Caco-2 (cell line): ENCODE data around the gene USP10. TPM values are rescaled to one million over a fixed set of nuclear protein-coding genes. Genes with fewer than 3 reads are reported as not detected.

Experiments
- BruUV-seq: library from RNA; stranded (reverse); fragments of 400-500 nt; replicated peaks from 2 replicates; lab custom pipeline; 2021; lab: Mats Ljungman, UMichigan
- CTCF ChIA-PET: fragments of 300-600 bp; sonication (Branson Sonifier 250); formaldehyde crosslinking; loops from one replicate; lab custom pipeline; 2022; ENCODE audit warnings: antibody characterized with exemption; lab: Charles Lee
- POLR2A ChIA-PET: fragments of 300-600 bp; sonication (Branson Sonifier 250); formaldehyde crosslinking; loops from one replicate; lab custom pipeline; 2022; ENCODE audit warnings: antibody characterized with exemption; lab: Charles Lee
- DNase-seq, 2 experiments: peaks; one replicate each; pipeline versions ENCODE4 v3.0.0 to v3.0.0-alpha.2; 2020 to 2022
- H3K27me3 ChIP-seq: replicated peaks from 2 replicates; pipeline ENCODE4 v1.6.0; 2011; ENCODE audit warnings: low read length; ENCODE audit not compliant: control insufficient read depth, insufficient read depth
- H3K36me3 ChIP-seq: 2 replicates; pipeline ENCODE4 v1.5.1; 2011; ENCODE audit warnings: low read length; ENCODE audit not compliant: control insufficient read depth, insufficient read depth
- H3K4me1 ChIP-seq: fragments of 250-450 bp; sonication (Bioruptor Pico); 2 replicates; pipeline ENCODE4 v1.5.1; 2020; ENCODE audit warnings: mild to moderate bottlenecking
- H3K4me3 ChIP-seq: 2 replicates; pipeline ENCODE4 v1.5.1; 2011; ENCODE audit warnings: low read depth, mild to moderate bottlenecking, control low read depth, low read length
- H3K9me3 ChIP-seq: fragments of 250-450 bp; sonication (Bioruptor Pico); 2 replicates; pipeline ENCODE4 v1.5.1; 2020; ENCODE audit warnings: mild to moderate bottlenecking, moderate library complexity
- H3K27ac Mint-ChIP-seq: one replicate; pipeline ENCODE4 v1.8.0; 2022; ENCODE audit warnings: mixed read lengths; ENCODE audit not compliant: unreplicated experiment
- H3K27me3 Mint-ChIP-seq: one replicate; pipeline ENCODE4 v1.8.0; 2022; ENCODE audit warnings: mixed read lengths; ENCODE audit not compliant: insufficient read depth, unreplicated experiment
- H3K36me3 Mint-ChIP-seq: one replicate; pipeline ENCODE4 v1.8.0; 2022; ENCODE audit warnings: mild to moderate bottlenecking, mixed read lengths; ENCODE audit not compliant: insufficient read depth, unreplicated experiment
- H3K4me1 Mint-ChIP-seq: one replicate; pipeline ENCODE4 v1.8.0; 2022; ENCODE audit warnings: low read depth, mixed read lengths; ENCODE audit not compliant: unreplicated experiment
- H3K4me3 Mint-ChIP-seq: one replicate; pipeline ENCODE4 v1.8.0; 2022; ENCODE audit warnings: mild to moderate bottlenecking, moderate library complexity, mixed read lengths; ENCODE audit not compliant: unreplicated experiment
- H3K9me3 Mint-ChIP-seq: one replicate; pipeline ENCODE4 v1.8.0; 2022; ENCODE audit warnings: mixed read lengths; ENCODE audit not compliant: unreplicated experiment
- CTCF ChIP-seq, 2 experiments: fragments of 200-600 bp in 1 of 2; IDR thresholded peaks; 1 replicate in 1 of 2; 2 replicates in 1 of 2; pipeline versions ENCODE4 v1.5.1 to v1.8.0; 2011 to 2022; ENCODE audit warnings: antibody characterized with exemption in 1 of 2, control low read depth in 1 of 2, inconsistent platforms in 1 of 2, low read depth in 1 of 2, low read length in 1 of 2, mild to moderate bottlenecking in 1 of 2, moderate library complexity in 1 of 2; ENCODE audit not compliant: insufficient read depth in 1 of 2, severe bottlenecking in 1 of 2, unreplicated experiment in 1 of 2
- intact Hi-C: fragments of 100-400 bp; cut with micrococcal nuclease; formaldehyde crosslinking; loops from one replicate; pipeline ENCODE4 v1.10.0; 2022; ENCODE audit not compliant: unreplicated experiment
- total RNA-seq: library from RNA; stranded (reverse); gene quantifications from 2 replicates; pipeline ENCODE4 v1.2.3, GENCODE V29; 2022

USP10 gene
- total RNA-seq, 1 experiment from 2014 or later, result 147 TPM

DNA sequence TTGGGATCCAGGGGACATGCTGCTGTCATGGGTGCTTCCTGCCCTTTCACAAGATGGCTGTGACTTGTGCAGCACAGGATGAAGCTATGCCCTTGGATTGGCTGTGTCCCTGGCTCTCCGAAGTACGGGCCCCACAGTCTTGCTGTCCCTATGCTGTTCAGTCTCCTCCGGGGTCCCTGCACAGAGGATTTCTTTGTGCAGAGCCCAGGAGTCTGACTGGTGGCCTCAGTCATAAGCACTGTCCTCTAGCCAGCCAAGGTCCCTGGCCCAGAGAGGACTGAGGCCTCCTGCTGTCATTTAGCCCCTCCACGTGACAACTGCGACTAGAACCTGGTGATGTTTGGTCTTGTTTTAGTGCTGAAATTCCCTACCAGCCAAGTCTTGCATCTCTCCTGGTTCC lies 77.6 kb downstream of the USP10 start:
- no peaks in the 10 kb centered on the region for H3K9me3 Mint-ChIP-seq
- DNase-seq, result no peak
- intact Hi-C loops, result no loop called here
- no peaks in the 10 kb centered on the region for H3K27me3 Mint-ChIP-seq
- Histone ChIP-seq H3K4me3 (no peak overlapping the region), H3K27me3 (no peaks in the 10 kb centered on the region), H3K9me3 (no peaks in the 10 kb centered on the region), H3K36me3 (no peaks in the 10 kb centered on the region), H3K4me1 (no peaks in the 10 kb centered on the region)
- ChIA-PET POLR2A (no interaction called here), CTCF (interaction anchor here (0.6 kb wide), 1 partner anchor 79 kb away, joined by 3 read pairs; no protein-coding TSS in a partner anchor)
- no peak overlapping the region for H3K4me3 Mint-ChIP-seq
- no peaks in the 10 kb centered on the region for H3K4me1 Mint-ChIP-seq
- no peak overlapping the region for H3K27ac Mint-ChIP-seq
- H3K36me3 Mint-ChIP-seq, result peaks cover 78% of the 10 kb centered on the region
- BruUV-seq, result no TSS peak
- TF ChIP-seq CTCF (IDR thresholded peaks at IDR 0.05; ENCODE audit: insufficient read depth in 1 of 2, low read depth in 1 of 2, low read length in 1 of 2, severe bottlenecking in 1 of 2, unreplicated experiment in 1 of 2), result no peak

DNA sequence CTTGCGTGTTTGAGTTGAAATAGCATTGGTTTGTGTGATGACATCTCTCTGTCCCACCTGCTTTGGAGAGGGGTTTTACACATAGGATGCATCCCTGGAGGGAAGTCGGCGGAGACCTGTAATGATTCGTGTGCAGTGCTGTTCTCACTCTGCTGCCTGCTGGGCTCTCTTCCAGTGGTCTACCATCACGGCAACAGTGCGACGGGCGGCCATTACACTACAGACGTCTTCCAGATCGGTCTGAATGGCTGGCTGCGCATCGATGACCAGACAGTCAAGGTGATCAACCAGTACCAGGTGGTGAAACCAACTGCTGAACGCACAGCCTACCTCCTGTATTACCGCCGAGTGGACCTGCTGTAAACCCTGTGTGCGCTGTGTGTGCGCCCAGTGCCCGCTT lies 78.9 kb downstream of the USP10 start:
- H3K4me1 Mint-ChIP-seq, result no peaks in the 10 kb centered on the region
- H3K27me3 Mint-ChIP-seq, result no peaks in the 10 kb centered on the region
- Histone ChIP-seq H3K4me1 (no peaks in the 10 kb centered on the region), H3K36me3 (no peaks in the 10 kb centered on the region), H3K27me3 (no peaks in the 10 kb centered on the region), H3K4me3 (no peak overlapping the region), H3K9me3 (no peaks in the 10 kb centered on the region)
- H3K27ac Mint-ChIP-seq, result no peak overlapping the region
- BruUV-seq, result no TSS peak
- CTCF ChIA-PET, result no interaction called here
- POLR2A ChIA-PET, result no interaction called here
- H3K4me3 Mint-ChIP-seq, result no peak overlapping the region
- no peaks in the 10 kb centered on the region for H3K9me3 Mint-ChIP-seq
- intact Hi-C loops, result no loop called here
- DNase-seq, result no peak
- H3K36me3 Mint-ChIP-seq, result peaks cover 87% of the 10 kb centered on the region
- no peak for TF ChIP-seq CTCF (IDR thresholded peaks at IDR 0.05; ENCODE audit: insufficient read depth in 1 of 2, low read depth in 1 of 2, low read length in 1 of 2, severe bottlenecking in 1 of 2, unreplicated experiment in 1 of 2)

- no TSS peak for BruUV-seq
- ChIA-PET CTCF (no interaction called here), POLR2A (no interaction called here)
- H3K9me3 ChIP-seq, result no peaks in the 10 kb centered on the region
- H3K4me3 ChIP-seq, result no peak overlapping the region
- H3K27me3 Mint-ChIP-seq, result no peaks in the 10 kb centered on the region
- H3K27me3 ChIP-seq, result no peaks in the 10 kb centered on the region
- no peak for DNase-seq
- no peaks in the 10 kb centered on the region for H3K36me3 ChIP-seq
- no peaks in the 10 kb centered on the region for H3K4me1 ChIP-seq
- H3K27ac Mint-ChIP-seq, result no peak overlapping the region
- intact Hi-C loops, result no loop called here
- no peaks in the 10 kb centered on the region for H3K4me1 Mint-ChIP-seq
- no peaks in the 10 kb centered on the region for H3K9me3 Mint-ChIP-seq
- H3K36me3 Mint-ChIP-seq, result peaks cover 75% of the 10 kb centered on the region
- no peak for TF ChIP-seq CTCF (IDR thresholded peaks at IDR 0.05; ENCODE audit: insufficient read depth in 1 of 2, low read depth in 1 of 2, low read length in 1 of 2, severe bottlenecking in 1 of 2, unreplicated experiment in 1 of 2)
- no peak overlapping the region for H3K4me3 Mint-ChIP-seq
These were observed 80.3 kb downstream of the USP10 start for GRCh38 chr16:84780063-84780462.
